Measurements from ENCODE around the gene CNNM3.
"Not testable (repeated sequence)": the region's sequence is repeated elsewhere in the genome, so short reads cannot be mapped to it uniquely, and the experiment has no call there.

The CNNM3 gene

DNA sequence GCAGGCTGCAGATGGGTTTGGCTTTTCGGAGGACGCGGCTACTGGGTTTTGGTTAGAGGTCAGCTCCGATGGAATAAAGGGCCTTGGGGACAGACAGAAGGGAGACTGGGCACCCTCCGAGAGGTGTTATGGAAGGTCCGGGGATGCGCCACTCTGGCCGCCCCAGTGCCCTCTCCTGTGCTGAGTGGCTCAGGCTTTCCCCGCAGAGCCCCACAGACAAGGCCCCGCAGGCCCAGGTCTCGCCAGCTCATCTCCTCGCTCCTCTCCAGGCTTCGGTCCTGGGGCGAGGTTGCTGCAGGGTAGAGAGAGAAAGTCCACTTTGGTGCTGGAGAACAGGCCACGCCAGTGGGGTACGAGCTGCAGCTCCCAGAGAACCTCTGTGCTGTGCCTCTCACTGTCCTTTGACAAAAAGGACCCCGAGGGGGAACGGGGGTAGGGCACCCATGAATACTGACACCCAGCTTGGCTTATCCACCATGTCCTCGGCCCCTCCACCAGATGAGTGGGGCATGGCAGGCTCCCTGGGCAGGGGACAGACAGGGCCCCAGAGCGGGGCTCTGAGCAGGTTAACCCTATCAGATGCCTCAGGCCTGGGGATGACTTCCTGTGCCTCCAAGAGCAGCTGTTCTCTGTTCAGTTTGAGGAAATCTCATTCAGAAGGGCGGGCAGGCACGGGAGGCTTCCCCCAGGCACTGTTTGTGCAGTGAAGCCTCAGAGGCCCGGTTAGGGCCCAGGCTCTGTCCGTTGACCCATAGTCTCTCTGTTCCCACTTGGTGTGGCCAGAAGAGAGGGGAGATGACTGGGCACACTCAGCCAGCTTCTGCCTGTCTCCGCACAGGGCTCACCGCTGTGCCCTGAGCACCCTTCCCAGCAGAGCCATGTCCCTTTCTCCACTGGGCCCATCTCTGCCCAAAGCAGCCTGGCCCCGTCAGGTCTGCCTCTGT lies 15.7 kb upstream of the CNNM3 start:
- DNase-seq: no peak

- peak; percentile 12 for DNase-seq
Observed at GRCh38 chr2:96801005-96801785, 14.9 kb upstream of the CNNM3 start.

- DNase-seq: no peak
Observed at GRCh38 chr2:96801786-96802595, 14.1 kb upstream of the CNNM3 start.

- DNase-seq: no peak
Observed at GRCh38 chr2:96802721-96803120, 13.3 kb upstream of the CNNM3 start.

DNA sequence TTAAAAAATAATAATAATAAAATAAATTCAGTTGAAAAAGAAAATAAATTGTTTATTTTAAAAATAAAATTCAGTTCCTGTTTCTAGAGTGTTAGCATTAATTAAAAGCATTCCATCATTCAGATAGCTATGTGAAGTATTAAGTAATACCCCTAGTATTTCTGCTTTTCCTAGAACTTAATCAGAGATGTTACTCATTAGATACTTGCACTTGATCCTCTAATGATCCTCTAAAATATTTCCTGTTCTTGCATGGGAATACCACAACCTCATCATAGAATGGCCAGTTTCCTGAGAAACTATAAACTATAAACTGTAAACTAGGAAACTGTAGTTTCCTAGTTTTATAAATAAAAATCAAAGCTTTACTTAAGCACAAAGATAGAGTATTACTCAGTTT lies 11.1 kb upstream of the CNNM3 start:
- no peak for DNase-seq

- DNase-seq: not testable (repeated sequence)
Observed at GRCh38 chr2:96805946-96806345, 10.1 kb upstream of the CNNM3 start.

GRCh38 chr2:96806468-96807126 lies 9.5 kb upstream of the CNNM3 start:
- no peak for DNase-seq

DNA sequence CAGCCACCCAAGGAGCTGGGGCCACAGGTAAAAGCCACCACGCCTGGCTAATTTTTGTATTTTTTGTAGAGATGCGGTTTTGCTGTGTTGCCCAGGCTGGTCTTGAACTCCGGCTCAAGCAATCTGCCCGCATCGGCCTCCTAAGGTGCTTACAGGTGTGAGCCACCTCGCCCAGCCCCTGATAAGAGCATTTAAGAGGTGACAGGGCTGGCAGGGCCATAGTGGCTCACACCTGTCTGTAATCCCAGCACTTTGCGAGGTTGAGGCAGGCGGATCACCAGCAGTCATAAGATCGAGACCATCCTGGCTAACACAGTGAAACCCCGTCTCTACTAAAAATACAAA lies 9.0 kb upstream of the CNNM3 start:
- DNase-seq: no peak

GRCh38 chr2:96808176-96808837 lies 7.8 kb upstream of the CNNM3 start:
- DNase-seq: no peak

- DNase-seq: no peak
Observed at GRCh38 chr2:96809216-96809882, 6.7 kb upstream of the CNNM3 start.

DNA sequence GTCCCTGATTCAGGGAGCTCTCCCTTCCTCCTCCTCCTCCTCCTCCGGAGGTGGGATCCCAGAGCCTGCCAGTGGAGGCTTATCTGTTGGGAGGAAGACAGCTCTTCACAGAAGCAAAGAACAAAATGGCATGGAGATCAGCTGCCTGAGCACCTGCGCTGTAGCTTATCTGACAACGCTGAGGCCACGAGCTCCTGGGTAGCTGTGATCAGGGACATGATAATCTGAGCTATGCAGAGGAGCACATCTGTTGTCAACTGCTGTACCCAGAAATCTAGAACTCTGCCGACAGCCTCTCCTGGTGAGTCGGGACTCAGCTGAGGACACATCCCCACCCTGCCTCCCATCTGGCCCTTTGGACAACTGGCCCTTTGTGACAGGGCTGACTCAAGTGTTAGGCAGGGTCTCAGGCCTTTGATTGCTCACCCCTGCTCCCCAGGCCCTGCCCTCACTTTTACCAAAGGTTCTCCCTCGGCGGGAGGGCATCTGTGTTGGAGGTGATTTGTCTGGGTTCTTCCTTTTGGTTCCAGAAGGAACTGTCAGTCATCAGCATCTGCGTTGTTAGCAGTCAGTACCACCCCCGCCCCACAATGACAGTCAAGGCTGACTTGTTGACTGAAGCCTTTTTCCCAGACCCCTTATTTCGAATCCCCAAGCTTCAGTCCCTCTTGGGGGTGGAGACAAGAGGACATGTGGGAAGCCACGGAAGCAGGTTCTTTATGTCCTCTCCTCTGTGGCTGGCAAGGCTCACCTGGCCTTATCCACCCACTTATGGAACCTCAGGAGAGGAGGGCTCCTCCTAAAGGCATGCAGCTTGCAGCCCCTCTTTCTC lies 5.9 kb upstream of the CNNM3 start:
- no peak for DNase-seq

DNA sequence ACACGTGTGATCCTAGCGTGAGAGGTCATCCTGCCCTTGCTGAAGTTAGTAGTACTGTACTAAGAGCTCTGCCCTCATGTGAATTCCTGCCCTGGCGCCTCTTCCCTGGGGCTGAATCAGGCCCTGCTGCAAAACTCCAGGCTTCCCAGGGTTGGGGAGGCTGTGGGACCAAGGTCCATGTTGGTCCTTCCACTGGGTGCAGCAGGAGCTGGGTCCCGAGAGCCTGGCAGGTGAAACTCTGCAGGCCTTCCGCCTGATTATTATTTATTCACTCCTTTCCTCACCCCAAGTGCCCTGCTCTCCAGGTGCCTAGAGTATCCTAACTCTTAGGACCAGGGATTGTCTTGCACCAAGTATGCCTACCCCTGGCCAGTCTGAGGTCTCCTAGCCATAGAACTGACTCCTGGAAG lies 5.3 kb upstream of the CNNM3 start:
- DNase-seq: no peak

- DNase-seq: no peak
Observed at GRCh38 chr2:96811917-96812316, 4.2 kb upstream of the CNNM3 start.

DNA sequence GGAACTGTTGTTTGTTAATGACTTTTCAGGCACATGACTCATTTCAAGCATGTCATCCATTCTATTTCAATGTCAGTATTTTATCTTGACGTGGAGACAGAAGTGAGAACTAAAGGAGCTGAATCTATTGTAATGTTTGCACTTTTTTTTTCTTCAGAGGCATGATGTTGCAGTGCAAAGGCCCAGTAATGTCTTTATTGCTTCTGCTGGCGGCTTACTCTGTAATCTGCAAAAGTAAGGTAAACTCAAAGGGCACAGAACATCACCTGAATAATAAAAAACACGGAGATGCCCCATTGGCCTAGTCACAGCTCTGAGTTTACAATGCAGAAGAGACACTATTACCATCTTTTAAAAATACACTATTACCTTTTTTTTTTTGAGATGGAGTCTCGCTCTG lies 2.4 kb upstream of the CNNM3 start:
- no peak for DNase-seq

DNA sequence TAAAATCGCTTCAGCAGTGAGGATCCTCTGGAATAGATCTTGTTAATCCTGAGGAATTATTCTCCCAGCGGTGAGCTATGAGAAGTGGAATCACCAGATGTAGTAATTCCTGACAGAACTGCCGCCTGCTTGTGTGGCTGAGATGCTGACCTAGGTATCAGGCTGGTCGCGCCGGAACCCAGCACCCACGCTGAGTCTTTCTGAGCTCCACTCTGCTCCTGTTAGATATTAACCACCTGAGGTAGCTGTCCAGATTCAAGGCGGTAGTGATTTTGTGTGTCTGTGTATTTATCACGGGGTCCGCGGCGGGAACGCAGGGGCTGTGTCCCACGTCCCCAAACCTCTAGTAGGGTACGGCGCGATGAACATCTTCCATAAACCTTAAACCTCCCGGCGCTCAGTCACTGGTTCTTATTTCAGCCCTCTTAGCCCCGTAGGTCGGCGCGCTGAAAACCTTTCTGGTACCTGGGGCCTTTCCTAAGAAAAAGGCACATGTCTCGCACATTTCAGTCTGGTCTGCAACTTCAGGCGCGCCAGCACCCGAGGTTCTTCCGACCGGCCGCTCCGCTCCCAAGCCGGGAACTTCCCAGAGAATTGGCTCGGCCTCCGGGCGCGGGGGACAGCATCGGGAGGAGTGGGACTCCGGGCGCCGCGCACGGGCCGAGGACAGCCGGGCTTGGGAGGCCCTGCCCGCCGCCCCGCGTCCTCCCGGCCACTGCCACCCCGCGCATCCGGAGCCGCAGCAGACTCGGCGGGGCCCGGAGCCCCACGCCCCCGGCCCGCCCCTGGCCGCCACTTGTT lies 542 bp upstream of the CNNM3 start:
- DNase-seq: no peak

DNA sequence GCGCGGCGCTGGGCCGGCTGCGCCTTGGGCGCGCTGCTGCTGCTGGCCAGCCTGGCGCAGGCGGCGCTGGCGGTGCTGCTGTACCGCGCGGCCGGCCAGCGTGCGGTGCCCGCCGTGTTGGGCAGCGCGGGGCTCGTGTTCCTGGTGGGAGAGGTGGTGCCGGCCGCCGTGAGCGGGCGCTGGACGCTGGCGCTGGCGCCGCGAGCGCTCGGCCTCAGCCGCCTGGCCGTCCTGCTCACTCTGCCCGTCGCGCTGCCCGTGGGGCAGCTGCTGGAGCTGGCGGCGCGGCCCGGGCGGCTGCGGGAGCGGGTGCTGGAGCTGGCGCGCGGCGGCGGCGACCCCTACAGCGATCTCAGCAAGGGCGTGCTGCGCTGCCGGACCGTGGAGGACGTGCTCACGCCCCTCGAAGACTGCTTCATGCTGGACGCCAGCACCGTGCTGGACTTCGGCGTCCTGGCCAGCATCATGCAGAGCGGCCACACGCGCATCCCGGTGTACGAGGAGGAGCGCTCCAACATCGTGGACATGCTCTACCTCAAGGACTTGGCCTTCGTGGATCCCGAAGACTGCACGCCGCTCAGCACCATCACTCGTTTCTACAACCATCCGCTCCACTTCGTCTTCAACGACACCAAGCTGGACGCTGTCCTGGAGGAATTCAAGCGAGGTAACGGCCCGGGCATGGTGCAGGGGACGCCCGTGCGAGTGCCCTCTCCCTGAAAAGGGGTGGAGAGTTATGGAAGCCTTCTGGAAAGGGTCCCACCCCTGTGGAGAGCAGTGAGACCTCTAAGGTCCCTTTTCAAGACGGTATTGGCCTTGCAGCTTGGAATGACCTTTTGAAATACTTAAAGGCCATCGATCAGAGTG lies 1.0 kb downstream of the CNNM3 start:
- no peak for DNase-seq

DNA sequence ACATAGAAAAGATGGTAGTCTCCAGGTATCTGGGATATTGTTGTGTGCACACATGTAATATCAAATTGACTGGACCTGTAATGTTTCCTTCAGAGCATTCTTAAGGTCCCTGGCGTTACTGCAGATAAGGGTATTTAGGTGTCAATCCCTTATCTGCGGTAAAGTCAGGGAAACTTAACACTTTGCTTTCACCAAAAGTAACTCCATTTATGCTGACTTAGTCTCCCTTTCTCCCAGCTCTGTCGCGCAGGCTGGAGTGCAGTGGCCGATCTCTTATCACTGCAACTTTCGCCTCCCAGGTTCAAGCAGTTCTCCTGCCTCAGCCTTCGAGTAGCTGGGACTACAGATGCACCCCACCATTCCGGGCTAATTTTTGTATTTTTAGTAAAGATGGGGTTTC lies 1.8 kb downstream of the CNNM3 start:
- no peak for DNase-seq

DNA sequence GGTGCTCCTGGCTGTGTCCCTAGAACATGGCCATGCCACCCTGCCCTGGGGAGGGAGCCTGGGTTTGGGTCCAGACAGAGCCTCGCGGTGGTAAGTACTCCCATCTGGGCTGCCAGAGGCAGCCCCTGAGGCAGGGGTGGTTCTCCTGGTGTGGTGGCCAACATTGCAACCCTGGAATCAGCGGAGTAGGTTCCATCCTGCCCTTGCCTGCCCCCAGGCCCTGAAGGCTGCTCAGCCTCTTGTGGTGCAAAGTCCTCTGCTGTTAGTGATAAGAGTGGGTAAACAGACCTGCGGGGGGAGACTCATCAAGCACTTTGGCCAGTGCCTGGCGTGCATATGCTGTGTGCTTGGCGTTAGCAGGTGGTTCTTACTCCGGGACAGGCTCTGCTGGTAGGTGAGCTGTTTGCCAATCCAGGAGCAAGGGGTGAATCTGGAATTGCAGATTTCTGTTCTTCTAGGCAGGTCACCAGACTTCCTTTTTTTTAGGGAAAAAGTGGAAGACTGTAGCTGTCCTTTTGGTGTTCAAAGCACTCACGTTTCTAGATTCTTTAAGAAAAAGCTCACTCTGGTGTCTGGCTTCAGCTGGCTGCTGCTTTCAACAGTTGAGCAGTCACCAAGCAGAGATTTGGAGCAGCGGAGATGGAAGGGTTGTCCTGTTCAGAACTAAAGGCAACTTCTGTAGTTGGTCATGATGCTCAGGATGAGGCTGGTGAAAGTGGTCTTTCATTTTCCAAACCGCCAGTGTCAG lies 3.2 kb downstream of the CNNM3 start:
- DNase-seq: no peak

Measured in NCI-H1092 (cell line).